ENCODE data around the gene SLC17A7. TPM values are rescaled to one million over a fixed set of nuclear protein-coding genes. Genes with fewer than 3 reads are reported as not detected.

Gene SLC17A7
- total RNA-seq, 1 donor = not detected

- peak; percentile 94 for TF ChIP-seq CTCF (IDR thresholded peaks at IDR 0.05; ENCODE audit: insufficient read depth, low read length)
- peak overlapping the region; percentile 75 for H3K4me3 ChIP-seq (ENCODE audit: low read depth, low read length)
- DNase-seq (ENCODE audit: low read depth) = peak; percentile 96
Observed at GRCh38 chr19:49443366-49444099, 2.2 kb upstream of the SLC17A7 start.

DNA sequence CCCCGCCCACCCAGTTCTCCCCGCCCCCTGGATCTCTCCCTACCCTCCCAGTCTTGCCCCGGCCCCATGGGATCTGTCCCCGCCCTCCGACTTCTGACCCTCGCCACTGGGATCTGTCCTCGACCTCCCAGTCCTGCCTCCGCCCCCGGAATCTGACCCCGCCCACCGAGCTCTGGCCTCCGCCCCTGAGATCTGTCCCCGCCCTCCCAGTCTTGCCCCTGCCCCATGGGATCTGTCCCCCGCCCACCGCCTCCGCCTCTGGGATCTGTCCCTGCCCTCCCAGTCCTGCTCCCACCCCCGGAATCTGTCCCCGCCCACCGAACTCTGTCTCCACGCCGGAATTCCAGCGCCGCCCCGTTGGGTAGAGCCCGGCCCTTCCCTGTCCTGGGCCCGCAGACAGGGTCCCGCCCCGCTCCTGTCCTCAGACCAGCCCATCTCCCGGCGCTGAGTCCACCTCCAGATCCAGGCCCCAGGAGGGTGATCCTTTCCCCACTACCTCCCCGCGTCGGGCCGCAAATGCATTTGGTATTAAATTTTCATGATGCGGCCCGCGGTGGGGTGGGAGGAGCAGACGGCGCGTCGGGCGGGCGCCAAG is 1.5 kb upstream of the SLC17A7 start:
- no peak for TF ChIP-seq CTCF (IDR thresholded peaks at IDR 0.05; ENCODE audit: insufficient read depth, low read length)
- peak overlapping the region; percentile 75 for H3K4me3 ChIP-seq (ENCODE audit: low read depth, low read length)
- DNase-seq (ENCODE audit: low read depth) = peak; percentile 80

DNA sequence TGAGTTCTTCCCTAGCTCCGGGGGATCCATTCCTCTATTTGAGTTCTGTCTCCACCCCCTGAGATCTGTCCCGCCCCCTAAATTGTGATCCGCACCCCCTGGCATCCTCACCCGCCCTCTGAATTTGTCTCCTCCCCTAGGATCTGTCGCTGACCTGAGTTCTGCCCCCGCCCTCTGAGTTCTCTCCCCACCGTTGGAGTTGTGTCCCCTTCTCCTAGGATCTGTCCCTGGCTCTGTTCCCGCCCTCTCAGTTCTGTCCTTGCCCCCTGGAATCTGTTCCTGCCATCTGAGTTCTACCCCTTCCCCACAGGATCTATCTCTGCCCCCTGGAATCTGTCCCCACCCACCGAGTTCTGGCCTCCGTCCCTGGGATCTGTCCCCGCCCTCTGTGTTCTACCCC is 1.0 kb upstream of the SLC17A7 start:
- peak overlapping the region; percentile 28 for H3K4me3 ChIP-seq (ENCODE audit: low read depth, low read length)
- TF ChIP-seq CTCF (IDR thresholded peaks at IDR 0.05; ENCODE audit: insufficient read depth, low read length) = no peak
- DNase-seq (ENCODE audit: low read depth) = no peak

GRCh38 chr19:49441960-49442350 is 628 bp upstream of the SLC17A7 start:
- no peak overlapping the region for H3K4me3 ChIP-seq (ENCODE audit: low read depth, low read length)
- DNase-seq (ENCODE audit: low read depth) = no peak
- no peak for TF ChIP-seq CTCF (IDR thresholded peaks at IDR 0.05; ENCODE audit: insufficient read depth, low read length)

DNA sequence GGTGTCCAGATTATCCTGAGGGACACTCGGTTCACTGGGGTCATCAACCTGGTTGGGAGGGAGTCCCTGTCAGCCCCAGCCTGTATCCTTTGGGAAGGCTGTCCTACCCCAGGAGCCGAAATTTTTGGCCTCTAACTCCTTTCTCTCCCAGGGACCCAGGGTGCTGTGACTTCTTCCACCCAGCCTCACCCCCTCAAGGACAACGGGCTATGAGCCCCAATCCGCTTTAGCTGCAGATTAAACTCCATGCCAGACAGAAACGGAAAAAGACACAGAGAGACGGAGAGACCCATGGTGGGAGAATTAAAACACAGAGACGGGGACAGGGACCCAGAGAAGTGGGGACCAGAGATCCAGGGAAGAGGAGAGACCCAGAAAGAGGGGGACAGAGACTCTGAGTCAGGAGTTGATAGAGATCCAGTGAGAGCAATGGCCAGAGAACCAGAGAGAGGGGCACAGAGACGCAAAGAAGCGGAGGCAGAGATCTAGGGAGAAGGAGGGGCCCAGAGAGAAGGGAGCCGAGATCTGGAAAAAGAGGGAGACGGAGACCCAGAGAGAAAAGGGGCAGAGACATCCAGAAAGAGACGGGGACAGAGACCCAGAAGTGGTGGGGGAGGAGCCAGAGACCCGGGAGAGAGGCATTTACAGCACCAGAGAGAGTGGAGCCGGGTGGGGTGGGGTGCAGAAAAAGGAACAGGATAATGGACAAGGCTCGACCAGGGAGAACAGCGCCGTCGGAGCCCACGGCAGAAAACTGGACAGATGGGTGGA is 703 bp downstream of the SLC17A7 start:
- peak overlapping the region; percentile 28 for H3K4me3 ChIP-seq (ENCODE audit: low read depth, low read length)
- TF ChIP-seq CTCF (IDR thresholded peaks at IDR 0.05; ENCODE audit: insufficient read depth, low read length) = no peak
- DNase-seq (ENCODE audit: low read depth) = no peak

DNA sequence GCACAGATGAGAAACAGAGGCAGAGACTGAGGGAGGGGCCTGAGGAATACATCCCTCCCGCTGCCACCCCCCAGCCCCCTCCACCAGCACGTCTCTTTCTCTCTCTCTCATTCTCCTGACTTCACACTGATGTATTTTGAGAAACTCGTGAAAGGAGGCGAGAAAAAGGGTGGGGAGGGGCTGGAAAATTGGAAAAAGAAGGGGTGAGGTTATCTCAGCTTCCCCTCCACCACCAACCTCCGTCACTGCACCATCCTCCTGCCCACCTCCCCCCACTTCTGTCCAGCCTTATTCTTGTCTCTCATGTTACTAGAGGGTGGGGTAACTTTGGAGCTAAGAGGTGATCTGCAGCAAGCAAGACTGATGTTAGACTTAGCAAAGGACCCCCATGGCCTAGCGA is 1.5 kb downstream of the SLC17A7 start:
- DNase-seq (ENCODE audit: low read depth) = no peak
- no peak for TF ChIP-seq CTCF (IDR thresholded peaks at IDR 0.05; ENCODE audit: insufficient read depth, low read length)
- no peak overlapping the region for H3K4me3 ChIP-seq (ENCODE audit: low read depth, low read length)
